HFFc6 (cell line): ENCODE results near the gene C5. TPM values are rescaled to one million over a fixed set of nuclear protein-coding genes. Genes with fewer than 3 reads are reported as not detected.

Experiments used
- DNase-seq: peaks from one replicate; pipeline ENCODE4 v3.0.0-alpha.2; 2018
- H3K27ac Mint-ChIP-seq: 2 replicates; pipeline ENCODE4 v1.8.0; 2020; ENCODE audit warnings: mild to moderate bottlenecking, mixed read lengths
- H3K27me3 Mint-ChIP-seq: 2 replicates; pipeline ENCODE4 v1.8.0; 2021; ENCODE audit warnings: mild to moderate bottlenecking, moderate library complexity, mixed read lengths; ENCODE audit not compliant: insufficient read depth
- H3K36me3 Mint-ChIP-seq: 2 replicates; pipeline ENCODE4 v1.8.0; 2021; ENCODE audit warnings: low read depth, mixed read lengths
- H3K4me1 Mint-ChIP-seq: 2 replicates; pipeline ENCODE4 v1.8.0; 2020; ENCODE audit warnings: low read depth, mixed read lengths
- H3K4me3 Mint-ChIP-seq: 2 replicates; pipeline ENCODE4 v1.8.0; 2020; ENCODE audit warnings: mild to moderate bottlenecking, moderate library complexity, mixed read lengths
- H3K9me3 Mint-ChIP-seq: 2 replicates; pipeline ENCODE4 v1.8.0; 2020; ENCODE audit warnings: mild to moderate bottlenecking, mixed read lengths
- CTCF ChIP-seq: fragments of 200-600 bp; sonication (generic); IDR thresholded peaks from 2 replicates; pipeline ENCODE4 v1.5.0; 2021; ENCODE audit warnings: antibody characterized with exemption, mild to moderate bottlenecking
- total RNA-seq, 6 experiments: library from RNA; stranded (reverse); fragmentation: NEBNext Ultra II Directional; extraction: Animal tissue kit (Norgen Biotek cat#: 25700); gene quantifications; 2 replicates in 1 of 6; 3 replicates in 5 of 6; pipeline ENCODE4 v1.2.3, GENCODE V29; 2021

The C5 gene
- total RNA-seq, 6 experiments from 2014 or later = 1.5 to 2.3 (median 2.1) TPM

- Mint-ChIP-seq H3K27me3 (peaks cover 3% of the 10 kb centered on the region; the same call in 1 of the 2 replicates), H3K27ac (no peak overlapping the region), H3K4me1 (peaks cover 7% of the 10 kb centered on the region; the same call in 1 of the 2 replicates), H3K4me3 (no peak overlapping the region), H3K36me3 (no peaks in the 10 kb centered on the region), H3K9me3 (no peaks in the 10 kb centered on the region)
- DNase-seq = no peak
- TF ChIP-seq CTCF = no peak
Observed at GRCh38 chr9:120949290-120949689, 100.8 kb downstream of the C5 start.

- no peaks in the 10 kb centered on the region for H3K9me3 Mint-ChIP-seq
- no peak for DNase-seq
- H3K36me3 Mint-ChIP-seq = no peaks in the 10 kb centered on the region
- peaks cover 3% of the 10 kb centered on the region; the same call in 1 of the 2 replicates for H3K27me3 Mint-ChIP-seq
- H3K4me1 Mint-ChIP-seq = peaks cover 7% of the 10 kb centered on the region; the same call in 1 of the 2 replicates
- no peak overlapping the region for H3K4me3 Mint-ChIP-seq
- no peak overlapping the region for H3K27ac Mint-ChIP-seq
- no peak for TF ChIP-seq CTCF
Observed at GRCh38 chr9:120948824-120949223, 101.3 kb downstream of the C5 start.

GRCh38 chr9:120947222-120947621 lies 102.9 kb downstream of the C5 start:
- no peak for TF ChIP-seq CTCF
- Mint-ChIP-seq H3K36me3 (no peaks in the 10 kb centered on the region), H3K27ac (no peak overlapping the region), H3K27me3 (peaks cover 3% of the 10 kb centered on the region; the same call in 1 of the 2 replicates), H3K4me1 (peaks cover 10% of the 10 kb centered on the region), H3K9me3 (no peaks in the 10 kb centered on the region), H3K4me3 (no peak overlapping the region)
- DNase-seq = no peak

- Mint-ChIP-seq H3K4me3 (no peak overlapping the region), H3K27me3 (peaks cover 3% of the 10 kb centered on the region; the same call in 1 of the 2 replicates), H3K4me1 (peaks cover 19% of the 10 kb centered on the region), H3K27ac (no peak overlapping the region), H3K36me3 (no peaks in the 10 kb centered on the region), H3K9me3 (no peaks in the 10 kb centered on the region)
- DNase-seq = peak; percentile 46
- TF ChIP-seq CTCF = no peak
Observed at GRCh38 chr9:120946259-120946658, 103.8 kb downstream of the C5 start.

GRCh38 chr9:120944948-120945347 lies 105.1 kb downstream of the C5 start:
- H3K4me3 Mint-ChIP-seq = no peak overlapping the region
- H3K27ac Mint-ChIP-seq = no peak overlapping the region

More at GRCh38 chr9:120944948-120945347, 105.1 kb downstream of the C5 start:
- Mint-ChIP-seq H3K9me3 (no peaks in the 10 kb centered on the region), H3K27me3 (peaks cover 5% of the 10 kb centered on the region; the same call in 1 of the 2 replicates), H3K4me1 (peaks cover 20% of the 10 kb centered on the region), H3K36me3 (no peaks in the 10 kb centered on the region)
- no peak for DNase-seq
- TF ChIP-seq CTCF = no peak
